GM21423 (cell line): Measurements from ENCODE around the gene WDR48.
A peak's percentile ranks its signal among the peaks of the same experiment; 100 is the strongest.

ENCODE experiments used
- ATAC-seq: cut with Tn5 transposase; IDR thresholded peaks from one replicate; pipeline ENCODE4 v1.9.1; 2021; ENCODE audit warnings: mild to moderate bottlenecking, moderate library complexity; ENCODE audit not compliant: unreplicated experiment

The WDR48 gene

DNA sequence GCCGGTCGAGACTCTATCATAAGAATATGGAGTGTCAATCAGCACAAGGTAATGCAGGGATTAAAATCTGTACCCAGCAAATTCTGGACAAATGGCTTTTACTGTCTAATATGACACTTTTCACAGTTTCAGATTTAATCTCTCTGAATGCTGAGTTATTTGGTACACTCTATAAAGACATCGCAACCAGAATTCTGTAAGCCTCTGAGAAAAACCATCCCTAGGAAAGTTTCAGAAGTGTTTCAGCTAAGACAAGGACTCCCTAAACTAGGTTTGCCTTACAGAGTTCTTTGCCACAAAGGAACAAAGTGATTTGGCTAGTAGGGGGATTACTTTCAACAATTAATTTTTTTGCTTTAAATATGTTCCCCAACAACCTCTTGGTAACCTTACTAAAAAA lies 11.3 kb downstream of the WDR48 start:
- ATAC-seq, result no peak

GRCh38 chr3:39064646-39065045 lies 12.8 kb downstream of the WDR48 start:
- no peak for ATAC-seq

DNA sequence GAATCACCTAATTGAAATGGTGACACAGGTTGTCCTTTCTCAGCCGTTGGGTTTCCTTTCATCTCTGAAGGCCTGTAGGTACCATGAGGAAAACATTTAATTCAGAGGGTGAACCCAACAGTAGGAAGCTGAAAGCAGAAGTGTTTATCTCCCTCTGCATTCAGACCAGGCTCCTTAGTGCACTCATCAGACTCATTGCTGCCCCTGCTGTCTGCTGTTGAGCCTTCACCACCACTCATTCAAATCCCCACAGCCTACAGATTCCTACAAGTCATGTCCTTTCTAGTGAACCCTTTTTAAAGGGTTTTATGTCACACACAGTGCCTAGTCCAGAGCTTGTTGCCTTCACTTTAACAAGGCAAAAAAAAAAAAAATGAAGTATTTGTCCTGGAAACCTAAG lies 13.4 kb downstream of the WDR48 start:
- ATAC-seq, result peak; percentile 97

DNA sequence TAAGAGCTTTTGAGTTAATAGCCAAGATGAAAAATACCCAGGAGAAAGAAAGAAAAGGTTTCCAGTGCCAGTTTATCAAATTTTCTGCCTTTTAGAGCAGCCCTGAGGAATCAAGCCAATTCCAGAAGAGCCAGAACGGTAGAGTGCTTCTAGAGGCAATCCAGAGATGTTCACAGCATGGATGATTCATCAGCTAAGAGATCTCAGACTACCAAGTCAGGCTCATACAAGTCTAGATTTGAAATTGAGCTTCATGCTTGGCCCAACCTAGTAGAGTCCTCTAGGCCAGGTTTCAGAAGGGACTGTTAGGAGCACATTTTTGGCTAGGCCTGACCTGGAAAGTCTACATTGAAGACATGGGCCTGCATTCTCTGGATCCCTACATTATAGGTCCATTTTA lies 15.5 kb downstream of the WDR48 start:
- ATAC-seq, result no peak

DNA sequence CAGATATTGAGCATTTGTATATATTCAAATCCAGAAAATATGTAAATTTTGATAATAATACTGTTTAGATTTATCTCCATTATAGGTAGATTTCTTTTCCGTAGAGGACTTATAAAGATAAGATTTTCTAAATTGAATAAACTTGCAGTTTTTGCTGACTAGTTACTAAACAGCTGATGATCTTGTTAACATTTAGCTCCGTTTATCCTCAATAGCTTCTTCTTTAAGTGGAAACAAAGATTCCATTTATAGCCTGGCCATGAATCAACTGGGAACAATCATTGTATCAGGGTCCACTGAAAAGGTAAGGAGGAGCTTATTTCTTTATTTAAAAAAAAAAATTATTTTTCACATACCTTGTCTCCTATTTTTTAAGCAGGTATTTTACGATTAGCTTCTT lies 16.7 kb downstream of the WDR48 start:
- ATAC-seq, result no peak

DNA sequence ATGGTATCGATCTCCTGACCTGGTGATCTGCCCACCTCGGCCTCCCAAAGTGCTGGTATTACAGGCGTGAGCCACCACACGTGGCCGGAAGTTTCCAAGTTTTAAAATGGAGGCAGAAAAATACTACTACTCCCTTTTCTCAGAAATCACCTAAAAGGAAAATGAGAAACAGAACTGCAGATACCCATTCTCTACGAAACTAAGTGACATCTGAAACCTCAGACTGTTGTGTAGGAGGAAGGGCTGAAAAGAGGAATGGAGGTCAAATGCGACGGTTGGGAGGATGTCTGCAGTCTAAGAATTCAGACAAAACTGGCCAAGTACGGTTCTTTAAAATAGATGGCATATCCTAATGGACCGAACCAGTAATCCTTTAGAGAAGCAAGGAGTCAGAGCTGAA lies 24.1 kb downstream of the WDR48 start:
- ATAC-seq, result no peak

- ATAC-seq, result no peak
These were observed 27.7 kb downstream of the WDR48 start for GRCh38 chr3:39079530-39079929.

- no peak for ATAC-seq
These were observed 28.2 kb downstream of the WDR48 start for GRCh38 chr3:39080026-39080425.

DNA sequence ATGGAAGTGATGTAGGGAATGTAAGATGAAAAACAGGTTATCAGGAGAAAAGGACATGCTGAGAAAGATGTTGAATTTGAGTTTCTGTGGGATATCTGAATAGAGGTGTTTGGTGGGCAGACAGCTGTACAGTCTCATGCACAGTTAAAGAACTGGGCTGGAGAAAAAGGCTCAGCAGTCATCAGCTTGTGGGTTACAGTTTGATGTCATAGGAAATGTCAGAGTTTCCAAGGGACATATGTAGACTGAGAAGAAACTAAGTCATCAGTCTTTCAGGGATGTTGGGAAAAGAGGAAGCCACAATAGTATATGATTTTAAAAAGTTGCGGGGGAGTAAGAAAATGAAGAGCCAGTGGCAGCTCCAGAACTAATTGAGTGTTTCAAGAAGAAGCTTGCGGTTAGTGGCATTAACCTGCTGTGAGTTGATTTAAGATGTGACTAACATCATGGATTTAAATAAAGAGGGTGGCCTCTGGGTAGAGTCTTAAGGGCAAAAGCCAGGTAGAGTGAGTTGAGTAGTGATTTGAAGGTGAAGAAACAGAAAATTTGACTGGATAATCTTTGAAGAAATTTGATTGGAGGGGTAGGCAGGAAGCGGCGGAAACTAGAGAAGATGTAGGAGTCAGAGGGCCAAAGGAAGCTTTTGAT lies 31.0 kb downstream of the WDR48 start:
- ATAC-seq, result no peak

GRCh38 chr3:39086144-39086543 lies 34.3 kb downstream of the WDR48 start:
- peak; percentile 65 for ATAC-seq

DNA sequence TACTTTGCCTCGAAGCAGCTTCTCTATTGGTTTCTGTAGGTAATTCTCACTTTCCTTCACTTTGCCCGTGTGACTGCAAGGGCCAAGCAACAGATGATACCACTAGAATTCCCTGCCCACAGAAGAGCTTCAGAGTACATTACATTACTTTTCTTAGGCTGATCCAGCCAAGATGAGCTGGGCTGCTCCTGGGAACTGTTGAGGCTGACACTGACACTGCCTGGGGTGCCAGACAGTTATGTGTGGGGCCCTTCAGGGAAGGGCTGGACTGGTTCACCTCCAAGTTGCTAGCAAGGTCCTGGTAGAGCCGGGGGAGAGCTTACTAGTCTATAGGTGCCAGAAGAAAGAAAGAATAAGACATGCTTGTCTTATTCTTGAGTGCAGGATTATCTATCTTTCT lies 36.6 kb downstream of the WDR48 start:
- no peak for ATAC-seq

GRCh38 chr3:39088889-39089288 lies 37.1 kb downstream of the WDR48 start:
- ATAC-seq, result no peak

GRCh38 chr3:39090922-39091321 lies 39.1 kb downstream of the WDR48 start:
- no peak for ATAC-seq

- no peak for ATAC-seq
These were observed 43.2 kb downstream of the WDR48 start for GRCh38 chr3:39094851-39095677.

DNA sequence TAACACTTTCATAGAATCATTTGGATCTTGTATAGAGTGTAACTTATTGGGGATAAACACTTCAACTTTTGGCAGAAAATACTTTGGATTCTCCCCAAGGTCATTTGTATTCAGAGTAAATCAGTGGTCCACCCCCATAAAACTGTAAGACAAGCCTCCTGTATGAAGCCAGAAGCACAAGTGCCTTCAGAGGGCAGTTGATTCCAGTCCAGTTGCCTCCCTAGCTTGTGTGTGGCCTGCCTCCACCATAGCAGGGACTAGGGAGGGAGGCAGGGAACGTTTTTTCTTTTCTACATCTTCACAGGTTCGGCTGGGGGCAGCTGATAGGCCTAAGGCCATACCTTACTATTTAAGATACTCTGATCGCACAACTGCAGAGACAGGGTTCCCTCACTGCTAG lies 44.0 kb downstream of the WDR48 start:
- ATAC-seq, result no peak

GRCh38 chr3:39096775-39097174 lies 45.0 kb downstream of the WDR48 start:
- ATAC-seq, result no peak

- no peak for ATAC-seq
These were observed 46.1 kb downstream of the WDR48 start for GRCh38 chr3:39097716-39098472.

GRCh38 chr3:39098473-39099000 lies 46.7 kb downstream of the WDR48 start:
- ATAC-seq, result no peak

GRCh38 chr3:39099242-39099641 lies 47.4 kb downstream of the WDR48 start:
- no peak for ATAC-seq

- no peak for ATAC-seq
These were observed 48.1 kb downstream of the WDR48 start for GRCh38 chr3:39099738-39100499.

GRCh38 chr3:39100500-39100886 lies 48.7 kb downstream of the WDR48 start:
- ATAC-seq, result no peak
